Heart left ventricle (tissue), 13 donors: ENCODE results near the gene ABCC4.

Experiments
- POLR2A ChIP-seq, 2 donors: fragments of 450-650 bp; IDR thresholded peaks; one replicate each; pipeline ENCODE4 v1.6.1; 2017; ENCODE audit warnings: antibody characterized with exemption in 2 of 2, mild to moderate bottlenecking in 2 of 2, moderate library complexity in 2 of 2
- TF ChIP-seq, protein P1 (sequence below), 12 donors: fragments of 200-600 bp; sonication (generic) in 4 of 12; IDR thresholded peaks; one replicate each; pipeline versions ENCODE4 v1.5.0 to v1.8.0; 2018 to 2022; ENCODE audit warnings: antibody characterized with exemption in 12 of 12, mild to moderate bottlenecking in 5 of 12
- donor health status: ischemic (EF 13 %, LVEDD 7.1; RV severe dilation, severe dysfunction).
- donor health status: DM: no; HTN: yes; CAD: no.
- donor health status: DM: no; HTN: no; CAD: no.
- donor health status: ischemic (EF 25% LVEDD 6.9; RV normal size, moderate dysfunction).
- donor health status: ischemic (EF 25% LVEDD 5.7; RV mildly dilated, moderate dysfunction).
- donor health status: ischemic (EF 35%, LVEDD 5.7; RV mildly dilated, moderate dysfunction).
- donor health status: nonischemic (EF 11% LVEDD 7.7; RV severe dilation, severe dysfunction).
- donor health status: DM: yes; HTN: yes; CAD: no.
- donor health status: PGD.
- donor health status: ischemic (EF 29% LVEDD 5.4; RV normal size, mild dysfunction).
- donor health status: nonischemic (EF 23%, LVEDD 6.1; RV moderate dilation, normal function).

DNA sequence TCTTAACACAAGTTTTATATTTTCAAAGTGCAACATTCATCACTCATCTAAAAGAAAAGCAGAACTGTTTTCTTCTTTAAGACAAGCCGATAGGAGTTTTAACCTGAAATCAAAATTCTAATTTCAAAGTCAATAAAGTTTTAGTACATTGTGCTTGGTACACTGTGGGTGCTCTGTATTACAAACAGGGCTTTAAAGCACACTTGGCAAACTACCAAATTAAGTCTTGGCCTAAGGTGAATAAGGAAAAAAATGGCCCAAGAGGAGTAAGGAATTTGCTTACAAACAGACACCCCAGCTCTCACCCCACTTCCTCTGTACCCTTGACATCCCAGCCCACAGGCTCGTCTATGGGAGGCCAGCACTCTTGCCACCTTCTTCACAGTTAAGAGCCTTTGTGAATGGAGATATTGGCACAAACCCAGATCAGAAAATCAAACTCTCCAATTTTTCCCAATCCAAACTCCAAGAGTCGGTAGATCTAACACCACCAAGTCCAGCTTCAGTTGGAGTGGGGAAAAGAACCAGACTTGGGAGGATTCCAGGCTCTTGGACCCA lies 66.0 kb downstream of the ABCC4 start:
- TF ChIP-seq, protein P1, sequence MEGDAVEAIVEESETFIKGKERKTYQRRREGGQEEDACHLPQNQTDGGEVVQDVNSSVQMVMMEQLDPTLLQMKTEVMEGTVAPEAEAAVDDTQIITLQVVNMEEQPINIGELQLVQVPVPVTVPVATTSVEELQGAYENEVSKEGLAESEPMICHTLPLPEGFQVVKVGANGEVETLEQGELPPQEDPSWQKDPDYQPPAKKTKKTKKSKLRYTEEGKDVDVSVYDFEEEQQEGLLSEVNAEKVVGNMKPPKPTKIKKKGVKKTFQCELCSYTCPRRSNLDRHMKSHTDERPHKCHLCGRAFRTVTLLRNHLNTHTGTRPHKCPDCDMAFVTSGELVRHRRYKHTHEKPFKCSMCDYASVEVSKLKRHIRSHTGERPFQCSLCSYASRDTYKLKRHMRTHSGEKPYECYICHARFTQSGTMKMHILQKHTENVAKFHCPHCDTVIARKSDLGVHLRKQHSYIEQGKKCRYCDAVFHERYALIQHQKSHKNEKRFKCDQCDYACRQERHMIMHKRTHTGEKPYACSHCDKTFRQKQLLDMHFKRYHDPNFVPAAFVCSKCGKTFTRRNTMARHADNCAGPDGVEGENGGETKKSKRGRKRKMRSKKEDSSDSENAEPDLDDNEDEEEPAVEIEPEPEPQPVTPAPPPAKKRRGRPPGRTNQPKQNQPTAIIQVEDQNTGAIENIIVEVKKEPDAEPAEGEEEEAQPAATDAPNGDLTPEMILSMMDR (IDR thresholded peaks at IDR 0.05), result no peak
- no peak for TF ChIP-seq POLR2A (IDR thresholded peaks at IDR 0.05)
